Activated T-helper 17 cell treated with anti-CD3 and anti-CD28 coated beads, Interleukin-2, amount 50 U/mL, for 72 hours (primary cell): Measurements from ENCODE around the gene ATP1A4. TPM values are rescaled to one million over a fixed set of nuclear protein-coding genes. Genes with fewer than 3 reads are reported as not detected.

Experiments
- ATAC-seq: fragments of 150-1000 bp; cut with Tn5 transposase; replicated peaks from 2 replicates; pipeline ENCODE4 v1.10.0; 2021; ENCODE audit warnings: mild to moderate bottlenecking, moderate library complexity
- H3K27ac Mint-ChIP-seq: one replicate; pipeline ENCODE4 v1.8.0; 2022; ENCODE audit warnings: mixed read lengths
- H3K27me3 Mint-ChIP-seq: one replicate; pipeline ENCODE4 v1.8.0; 2022; ENCODE audit warnings: mixed read lengths
- H3K36me3 Mint-ChIP-seq: one replicate; pipeline ENCODE4 v1.8.0; 2022; ENCODE audit warnings: low read depth, mild to moderate bottlenecking, mixed read lengths
- H3K4me1 Mint-ChIP-seq: one replicate; pipeline ENCODE4 v1.8.0; 2022; ENCODE audit warnings: mixed read lengths
- H3K4me3 Mint-ChIP-seq: one replicate; pipeline ENCODE4 v1.8.0; 2022; ENCODE audit warnings: mild to moderate bottlenecking, mixed read lengths
- H3K9me3 Mint-ChIP-seq: one replicate; pipeline ENCODE4 v1.8.0; 2022; ENCODE audit warnings: mixed read lengths
- total RNA-seq, 2 donors: library from RNA; stranded (reverse); gene quantifications; one replicate each; pipeline ENCODE4 v1.2.3, GENCODE V29; 2022

Gene ATP1A4
- total RNA-seq, 2 donors from 2014 or later = 0.48 TPM; not detected in 1

- Mint-ChIP-seq H3K9me3 (no peaks in the 10 kb centered on the region), H3K27me3 (peaks cover 17% of the 10 kb centered on the region), H3K4me1 (no peaks in the 10 kb centered on the region), H3K4me3 (no peak overlapping the region), H3K27ac (no peak overlapping the region), H3K36me3 (no peaks in the 10 kb centered on the region)
- ATAC-seq = no peak
Observed at GRCh38 chr1:160146107-160146506, 5.3 kb upstream of the ATP1A4 start.

DNA sequence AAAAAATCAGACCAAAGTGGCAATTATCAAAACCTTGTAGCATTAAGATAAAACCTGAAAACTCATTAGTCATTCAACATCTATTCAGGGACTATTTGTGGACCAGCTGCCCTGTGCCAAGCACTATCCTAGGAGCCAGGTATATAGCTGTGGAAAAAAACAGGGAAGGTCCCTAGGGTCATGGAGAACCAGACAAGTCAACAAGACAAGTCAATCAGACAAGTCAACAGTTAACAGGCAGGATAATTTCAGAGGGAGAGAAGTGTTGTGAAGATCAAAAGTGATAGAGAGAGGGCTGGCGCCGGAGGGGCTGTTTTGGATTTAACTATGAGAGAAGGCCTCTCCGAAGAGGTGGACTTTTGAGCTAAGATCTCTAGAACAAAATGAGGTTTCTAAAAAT lies 3.3 kb upstream of the ATP1A4 start:
- Mint-ChIP-seq H3K4me3 (no peak overlapping the region), H3K9me3 (no peaks in the 10 kb centered on the region)
- ATAC-seq = no peak

DNA sequence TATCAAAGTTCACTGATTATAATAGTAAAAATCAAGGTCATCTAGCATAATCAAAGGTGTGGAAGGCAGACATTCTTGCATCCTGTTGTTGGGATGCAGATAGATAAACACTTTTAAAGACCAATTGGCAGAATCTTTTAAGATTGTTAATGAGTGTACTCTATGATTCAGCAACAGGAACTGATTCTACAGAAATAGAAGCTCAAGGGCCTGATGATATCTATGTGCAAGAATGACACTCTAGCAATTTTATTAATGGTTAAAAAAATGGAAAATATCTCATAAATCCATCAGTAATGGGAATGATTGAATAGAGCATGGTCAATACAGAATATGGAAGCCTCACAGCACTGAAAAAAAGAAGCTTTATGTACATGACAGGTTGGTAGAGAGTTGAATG lies 2.2 kb upstream of the ATP1A4 start:
- peaks cover 3% of the 10 kb centered on the region for H3K27me3 Mint-ChIP-seq
- no peak for ATAC-seq
- H3K27ac Mint-ChIP-seq = no peak overlapping the region
- H3K36me3 Mint-ChIP-seq = no peaks in the 10 kb centered on the region
- H3K4me3 Mint-ChIP-seq = no peak overlapping the region
- H3K9me3 Mint-ChIP-seq = no peaks in the 10 kb centered on the region
- H3K4me1 Mint-ChIP-seq = no peaks in the 10 kb centered on the region

More for the DNA sequence above, 3.3 kb upstream of the ATP1A4 start:
- Mint-ChIP-seq H3K27ac (no peak overlapping the region), H3K4me1 (no peaks in the 10 kb centered on the region), H3K27me3 (peaks cover 3% of the 10 kb centered on the region), H3K36me3 (no peaks in the 10 kb centered on the region)

- no peaks in the 10 kb centered on the region for H3K36me3 Mint-ChIP-seq
- ATAC-seq = no peak
- no peak overlapping the region for H3K27ac Mint-ChIP-seq
- H3K4me3 Mint-ChIP-seq = no peak overlapping the region
- H3K27me3 Mint-ChIP-seq = peaks cover 3% of the 10 kb centered on the region
- no peaks in the 10 kb centered on the region for H3K4me1 Mint-ChIP-seq
- H3K9me3 Mint-ChIP-seq = no peaks in the 10 kb centered on the region
Observed at GRCh38 chr1:160149716-160150115, 1.7 kb upstream of the ATP1A4 start.

DNA sequence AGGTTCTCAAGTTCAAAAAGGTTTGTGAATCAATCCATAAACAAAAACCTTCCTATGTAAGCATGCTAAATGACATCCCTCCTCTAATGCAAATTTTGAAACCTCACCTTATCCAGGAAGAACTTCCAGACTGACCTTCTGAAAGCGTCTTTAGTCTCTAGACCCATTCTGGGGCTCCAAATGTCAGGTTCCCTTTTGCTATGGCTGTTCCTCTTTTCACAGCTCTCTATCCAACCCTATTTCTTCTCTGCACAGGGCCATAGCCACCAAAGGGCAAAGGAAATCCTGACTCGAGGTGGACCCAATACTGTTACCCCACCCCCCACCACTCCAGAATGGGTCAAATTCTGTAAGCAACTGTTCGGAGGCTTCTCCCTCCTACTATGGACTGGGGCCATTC lies 3.4 kb downstream of the ATP1A4 start:
- Mint-ChIP-seq H3K27me3 (peaks cover 10% of the 10 kb centered on the region), H3K27ac (no peak overlapping the region), H3K36me3 (no peaks in the 10 kb centered on the region), H3K4me1 (no peaks in the 10 kb centered on the region), H3K4me3 (no peak overlapping the region), H3K9me3 (no peaks in the 10 kb centered on the region)
- ATAC-seq = no peak

DNA sequence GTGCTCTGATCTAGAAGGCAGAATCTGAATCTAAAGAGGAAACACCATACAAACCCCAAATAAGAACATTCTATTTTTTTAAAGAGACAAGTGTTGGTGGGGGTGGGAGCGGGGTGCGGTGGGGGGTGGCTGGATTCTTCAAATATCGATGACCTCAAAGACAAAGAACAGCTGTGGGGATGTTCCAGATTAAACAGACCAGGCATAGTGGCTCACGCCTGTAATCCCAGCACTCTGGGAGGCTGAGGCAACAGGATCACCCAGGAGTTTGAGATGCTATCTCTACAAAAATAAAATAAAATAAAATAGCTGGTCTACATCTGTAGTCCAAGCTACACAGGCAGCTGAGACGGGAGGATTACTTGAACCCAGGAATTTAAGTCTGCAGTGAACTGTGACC lies 5.0 kb downstream of the ATP1A4 start:
- Mint-ChIP-seq H3K4me1 (no peaks in the 10 kb centered on the region), H3K27ac (no peak overlapping the region), H3K27me3 (peaks cover 10% of the 10 kb centered on the region), H3K36me3 (no peaks in the 10 kb centered on the region), H3K9me3 (no peaks in the 10 kb centered on the region), H3K4me3 (no peak overlapping the region)
- no peak for ATAC-seq

GRCh38 chr1:160157174-160157573 lies 5.8 kb downstream of the ATP1A4 start:
- no peak overlapping the region for H3K27ac Mint-ChIP-seq
- no peaks in the 10 kb centered on the region for H3K4me1 Mint-ChIP-seq
- no peaks in the 10 kb centered on the region for H3K9me3 Mint-ChIP-seq
- ATAC-seq = no peak
- H3K36me3 Mint-ChIP-seq = no peaks in the 10 kb centered on the region
- no peak overlapping the region for H3K4me3 Mint-ChIP-seq
- peaks cover 10% of the 10 kb centered on the region for H3K27me3 Mint-ChIP-seq

GRCh38 chr1:160158031-160158430 lies 6.6 kb downstream of the ATP1A4 start:
- Mint-ChIP-seq H3K4me3 (no peak overlapping the region), H3K4me1 (no peaks in the 10 kb centered on the region), H3K36me3 (no peaks in the 10 kb centered on the region), H3K9me3 (no peaks in the 10 kb centered on the region), H3K27me3 (peaks cover 10% of the 10 kb centered on the region), H3K27ac (no peak overlapping the region)
- ATAC-seq = no peak

DNA sequence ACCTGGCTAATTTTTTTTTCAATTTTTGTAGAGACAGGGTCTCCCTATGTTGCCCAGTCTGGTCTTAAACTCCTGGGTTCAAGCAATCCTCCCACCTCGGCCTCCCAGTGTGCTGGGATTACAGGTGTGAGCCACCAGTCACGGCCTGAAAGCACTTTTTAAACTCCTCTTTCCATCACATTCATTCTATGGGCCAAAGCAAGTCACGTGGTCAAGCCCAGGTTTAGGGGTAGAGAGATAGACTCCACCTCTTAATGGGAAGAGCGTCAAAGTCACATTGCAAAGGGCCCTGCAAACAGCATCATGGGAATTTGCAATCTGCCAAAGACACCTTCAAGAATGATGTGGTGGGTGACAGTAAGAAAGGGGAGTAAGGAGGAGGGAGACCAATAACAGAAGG lies 7.1 kb downstream of the ATP1A4 start:
- ATAC-seq = no peak
- Mint-ChIP-seq H3K4me3 (no peak overlapping the region), H3K36me3 (no peaks in the 10 kb centered on the region), H3K9me3 (no peaks in the 10 kb centered on the region), H3K27ac (no peak overlapping the region), H3K27me3 (peaks cover 11% of the 10 kb centered on the region), H3K4me1 (no peaks in the 10 kb centered on the region)

DNA sequence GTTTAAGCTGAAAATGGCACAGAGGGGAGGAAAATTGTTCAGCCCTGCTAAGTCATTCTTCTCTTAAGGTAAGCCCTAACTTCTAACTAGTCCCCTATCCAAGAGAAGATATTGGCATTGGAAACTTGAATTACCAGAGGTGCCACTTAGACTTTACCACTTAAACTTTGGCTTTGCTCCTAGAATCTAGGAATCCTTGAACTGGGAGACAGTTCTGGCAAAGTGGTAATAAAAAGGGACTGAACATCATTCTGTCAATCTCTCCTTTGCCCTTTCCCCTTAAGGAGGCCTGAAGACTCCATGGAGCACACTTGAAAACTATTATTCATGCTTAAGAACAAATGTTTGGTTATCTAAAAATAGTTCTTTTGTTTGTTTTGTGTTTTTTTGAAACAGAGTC lies 8.4 kb downstream of the ATP1A4 start:
- Mint-ChIP-seq H3K27ac (no peak overlapping the region), H3K27me3 (peaks cover 22% of the 10 kb centered on the region), H3K36me3 (no peaks in the 10 kb centered on the region), H3K9me3 (no peaks in the 10 kb centered on the region), H3K4me1 (no peaks in the 10 kb centered on the region), H3K4me3 (no peak overlapping the region)
- ATAC-seq = no peak

- Mint-ChIP-seq H3K27ac (no peak overlapping the region), H3K4me1 (peaks cover 5% of the 10 kb centered on the region), H3K27me3 (peaks cover 27% of the 10 kb centered on the region), H3K4me3 (no peak overlapping the region), H3K36me3 (no peaks in the 10 kb centered on the region), H3K9me3 (no peaks in the 10 kb centered on the region)
- peak; percentile 19 for ATAC-seq
Observed at GRCh38 chr1:160161965-160162705, 10.7 kb downstream of the ATP1A4 start.

GRCh38 chr1:160162931-160163330 lies 11.5 kb downstream of the ATP1A4 start:
- peaks cover 30% of the 10 kb centered on the region for H3K27me3 Mint-ChIP-seq
- no peak for ATAC-seq

DNA sequence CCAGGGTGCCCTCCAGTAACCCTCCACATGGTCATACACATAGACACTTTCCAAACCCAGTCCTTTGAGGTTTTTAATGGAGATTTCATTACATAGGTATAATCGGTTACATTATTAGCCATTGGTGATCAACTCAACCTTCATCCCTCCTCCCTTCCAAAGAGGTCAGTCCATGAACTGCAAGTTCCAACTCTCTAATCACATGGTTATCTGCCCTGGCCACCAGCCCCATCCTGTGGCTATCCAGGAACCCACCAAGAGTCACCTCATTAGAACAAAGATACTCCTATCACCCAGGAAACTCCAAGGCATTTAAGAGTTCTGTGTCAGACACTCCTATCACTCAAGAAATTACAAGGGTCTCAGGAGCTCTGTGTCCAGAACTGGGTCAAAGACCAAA lies 12.2 kb downstream of the ATP1A4 start:
- ATAC-seq = no peak
- no peak overlapping the region for H3K27ac Mint-ChIP-seq
- peaks cover 5% of the 10 kb centered on the region for H3K4me1 Mint-ChIP-seq
- H3K9me3 Mint-ChIP-seq = no peaks in the 10 kb centered on the region
- no peak overlapping the region for H3K4me3 Mint-ChIP-seq
- peaks cover 29% of the 10 kb centered on the region for H3K27me3 Mint-ChIP-seq
- no peaks in the 10 kb centered on the region for H3K36me3 Mint-ChIP-seq

More at GRCh38 chr1:160162931-160163330, 11.5 kb downstream of the ATP1A4 start:
- H3K36me3 Mint-ChIP-seq = no peaks in the 10 kb centered on the region
- H3K9me3 Mint-ChIP-seq = no peaks in the 10 kb centered on the region
- no peak overlapping the region for H3K27ac Mint-ChIP-seq
- H3K4me3 Mint-ChIP-seq = no peak overlapping the region
- H3K4me1 Mint-ChIP-seq = peaks cover 5% of the 10 kb centered on the region

GRCh38 chr1:160164121-160164520 lies 12.7 kb downstream of the ATP1A4 start:
- ATAC-seq = no peak
- Mint-ChIP-seq H3K27me3 (peaks cover 26% of the 10 kb centered on the region), H3K36me3 (no peaks in the 10 kb centered on the region), H3K4me3 (no peak overlapping the region), H3K27ac (no peak overlapping the region), H3K9me3 (no peaks in the 10 kb centered on the region), H3K4me1 (peaks cover 5% of the 10 kb centered on the region)

- H3K4me1 Mint-ChIP-seq = peaks cover 9% of the 10 kb centered on the region
- H3K9me3 Mint-ChIP-seq = no peaks in the 10 kb centered on the region
- H3K27me3 Mint-ChIP-seq = peaks cover 30% of the 10 kb centered on the region
- no peaks in the 10 kb centered on the region for H3K36me3 Mint-ChIP-seq
- no peak overlapping the region for H3K27ac Mint-ChIP-seq
- ATAC-seq = no peak
- no peak overlapping the region for H3K4me3 Mint-ChIP-seq
Observed at GRCh38 chr1:160166166-160166868, 14.9 kb downstream of the ATP1A4 start.
